Lower lobe of right lung (tissue), 2 donors: ENCODE results near the gene EDA2R. TPM values are rescaled to one million over a fixed set of nuclear protein-coding genes. Genes with fewer than 3 reads are reported as not detected.

Experiments used
- ATAC-seq, 2 donors: fragments of 200-7000 bp; cut with Tn5 transposase; one replicate each; pipeline ENCODE4 v1.9.1; 2020 to 2022; ENCODE audit warnings: mild to moderate bottlenecking in 2 of 2, moderate library complexity in 2 of 2
- DNase-seq: peaks from one replicate; pipeline ENCODE4 v3.0.0-alpha.2; 2020
- H3K27ac ChIP-seq: fragments of 200-600 bp; one replicate; pipeline ENCODE4 v1.8.0; 2022
- H3K27me3 ChIP-seq: fragments of 200-600 bp; one replicate; pipeline ENCODE4 v1.8.0; 2022; ENCODE audit warnings: low read depth
- H3K36me3 ChIP-seq: fragments of 200-600 bp; one replicate; pipeline ENCODE4 v1.8.0; 2022; ENCODE audit warnings: mild to moderate bottlenecking
- H3K4me1 ChIP-seq: fragments of 200-600 bp; one replicate; pipeline ENCODE4 v1.8.0; 2022
- H3K4me3 ChIP-seq: fragments of 200-600 bp; one replicate; pipeline ENCODE4 v1.8.0; 2022; ENCODE audit warnings: mild to moderate bottlenecking
- H3K9me3 ChIP-seq: fragments of 200-600 bp; one replicate; pipeline ENCODE4 v1.8.0; 2022
- intact Hi-C: fragments of 100-400 bp; cut with DNase I; formaldehyde crosslinking; loops from one replicate; pipeline ENCODE4 v1.11.0; 2022
- long read RNA-seq: library from polyadenylated mRNA; unstranded; transcript quantifications from one replicate; pipeline ENCODE4 v2.0.0, GENCODE V29; 2021
- total RNA-seq: library from RNA; stranded (reverse); fragmentation: NEBNext Ultra II Directional; extraction: Animal tissue kit (Norgen Biotek cat#: 25700); gene quantifications from one replicate; pipeline ENCODE4 v1.2.1, GENCODE V29; 2021
- TF ChIP-seq, protein P1 (sequence below): fragments of 200-600 bp; IDR thresholded peaks from one replicate; pipeline ENCODE4 v1.8.0; 2022; ENCODE audit warnings: antibody characterized with exemption, mild to moderate bottlenecking
- donor health status: DM: no; HTN: yes; CAD: no; lungs with severe emphysema.

EDA2R gene, protein sequence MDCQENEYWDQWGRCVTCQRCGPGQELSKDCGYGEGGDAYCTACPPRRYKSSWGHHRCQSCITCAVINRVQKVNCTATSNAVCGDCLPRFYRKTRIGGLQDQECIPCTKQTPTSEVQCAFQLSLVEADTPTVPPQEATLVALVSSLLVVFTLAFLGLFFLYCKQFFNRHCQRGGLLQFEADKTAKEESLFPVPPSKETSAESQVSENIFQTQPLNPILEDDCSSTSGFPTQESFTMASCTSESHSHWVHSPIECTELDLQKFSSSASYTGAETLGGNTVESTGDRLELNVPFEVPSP
- 2.4 TPM for total RNA-seq
- long read RNA-seq, partial matches to known transcripts = 2 of 6 reads
- long read RNA-seq, other reads (novel, unspliced or antisense) = 4 of 6 reads

DNA sequence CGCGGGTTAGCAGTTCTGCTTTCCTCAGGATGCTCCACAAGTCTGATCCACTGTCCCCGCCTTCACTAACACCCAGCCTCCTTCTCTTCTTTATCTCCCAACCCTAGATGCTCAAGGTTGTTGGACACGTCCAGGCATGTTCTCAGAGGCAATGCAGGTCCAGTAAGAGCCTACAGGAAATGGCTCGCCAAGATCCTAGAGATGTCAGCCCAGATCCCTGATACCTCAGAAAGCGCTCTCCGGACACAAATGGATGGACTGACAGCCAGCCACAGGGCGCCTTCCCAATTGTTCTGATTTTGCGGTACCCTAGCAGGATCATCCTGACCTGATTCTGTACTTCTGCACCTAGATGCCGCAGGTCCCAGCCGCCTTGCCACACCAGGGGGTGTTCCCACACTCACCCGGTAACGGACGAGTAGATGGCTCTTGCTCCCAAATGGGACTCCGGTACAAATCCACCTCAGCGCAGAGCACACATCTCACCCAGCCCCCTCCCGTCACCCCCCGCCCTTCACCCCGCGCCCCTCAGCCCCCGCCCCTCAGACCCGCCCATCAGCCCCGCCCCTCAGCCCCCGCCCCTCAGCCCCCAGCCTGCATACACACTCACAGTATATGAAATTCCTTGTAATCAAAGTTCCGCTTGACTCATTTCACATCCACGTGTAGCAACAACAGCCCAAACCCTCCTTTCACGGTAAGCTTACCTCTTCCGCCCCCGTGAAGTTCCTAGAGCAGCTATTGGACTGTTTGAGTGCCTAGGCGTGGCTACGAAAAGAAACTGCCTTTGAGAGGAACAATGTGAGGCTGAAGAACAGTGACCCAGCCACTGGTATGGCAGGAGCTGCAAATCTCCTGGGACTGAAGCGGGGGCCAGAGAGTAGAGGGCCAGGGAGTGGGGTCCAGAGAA is at the start of gene EDA2R:
TSS of gene EDA2R (minus strand) at position 488 of the 910 bp plus-strand sequence. CDS start 23,058 bp downstream, outside the sequence.
- no peaks in the 10 kb centered on the region for H3K9me3 ChIP-seq
- H3K4me1 ChIP-seq = no peaks in the 10 kb centered on the region
- DNase-seq = peak; percentile 34
- ATAC-seq = peak; percentile 86 to 89
- intact Hi-C loops = no loop called here
- H3K27me3 ChIP-seq = no peaks in the 10 kb centered on the region
- TF ChIP-seq, protein P1, sequence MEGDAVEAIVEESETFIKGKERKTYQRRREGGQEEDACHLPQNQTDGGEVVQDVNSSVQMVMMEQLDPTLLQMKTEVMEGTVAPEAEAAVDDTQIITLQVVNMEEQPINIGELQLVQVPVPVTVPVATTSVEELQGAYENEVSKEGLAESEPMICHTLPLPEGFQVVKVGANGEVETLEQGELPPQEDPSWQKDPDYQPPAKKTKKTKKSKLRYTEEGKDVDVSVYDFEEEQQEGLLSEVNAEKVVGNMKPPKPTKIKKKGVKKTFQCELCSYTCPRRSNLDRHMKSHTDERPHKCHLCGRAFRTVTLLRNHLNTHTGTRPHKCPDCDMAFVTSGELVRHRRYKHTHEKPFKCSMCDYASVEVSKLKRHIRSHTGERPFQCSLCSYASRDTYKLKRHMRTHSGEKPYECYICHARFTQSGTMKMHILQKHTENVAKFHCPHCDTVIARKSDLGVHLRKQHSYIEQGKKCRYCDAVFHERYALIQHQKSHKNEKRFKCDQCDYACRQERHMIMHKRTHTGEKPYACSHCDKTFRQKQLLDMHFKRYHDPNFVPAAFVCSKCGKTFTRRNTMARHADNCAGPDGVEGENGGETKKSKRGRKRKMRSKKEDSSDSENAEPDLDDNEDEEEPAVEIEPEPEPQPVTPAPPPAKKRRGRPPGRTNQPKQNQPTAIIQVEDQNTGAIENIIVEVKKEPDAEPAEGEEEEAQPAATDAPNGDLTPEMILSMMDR = no peak
- peak within 1 kb of the TSS; percentile 18 for H3K27ac ChIP-seq
- H3K4me3 ChIP-seq = peak within 1 kb of the TSS; percentile 48
- H3K36me3 ChIP-seq = no peaks in the 10 kb centered on the region

DNA sequence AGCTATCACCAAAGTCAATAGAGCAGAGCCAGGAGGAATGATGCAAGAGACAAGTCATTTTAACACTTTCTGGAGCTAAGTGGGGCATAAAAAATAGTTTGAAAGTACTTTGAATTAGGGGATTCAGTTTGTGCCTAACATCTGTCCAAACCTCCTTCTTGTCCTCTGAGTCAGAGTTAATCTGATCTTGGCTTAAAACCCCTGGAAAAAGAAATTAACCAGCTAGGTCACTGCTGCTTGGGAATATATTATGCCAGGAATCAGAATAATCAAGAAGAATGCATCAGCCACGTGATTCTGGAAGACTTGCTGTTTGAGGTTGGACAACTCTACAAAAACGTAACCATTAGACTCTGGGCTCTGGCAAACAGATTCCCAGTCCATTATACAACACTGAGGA is 45.3 kb upstream of the EDA2R start:
- TF ChIP-seq, protein P1 = no peak
- ATAC-seq = no peak
- no peak overlapping the region for H3K4me3 ChIP-seq
- no peak overlapping the region for H3K27ac ChIP-seq
- no peaks in the 10 kb centered on the region for H3K4me1 ChIP-seq
- no peaks in the 10 kb centered on the region for H3K36me3 ChIP-seq
- no peaks in the 10 kb centered on the region for H3K9me3 ChIP-seq
- intact Hi-C loops = no loop called here
- no peak for DNase-seq
- no peaks in the 10 kb centered on the region for H3K27me3 ChIP-seq

DNA sequence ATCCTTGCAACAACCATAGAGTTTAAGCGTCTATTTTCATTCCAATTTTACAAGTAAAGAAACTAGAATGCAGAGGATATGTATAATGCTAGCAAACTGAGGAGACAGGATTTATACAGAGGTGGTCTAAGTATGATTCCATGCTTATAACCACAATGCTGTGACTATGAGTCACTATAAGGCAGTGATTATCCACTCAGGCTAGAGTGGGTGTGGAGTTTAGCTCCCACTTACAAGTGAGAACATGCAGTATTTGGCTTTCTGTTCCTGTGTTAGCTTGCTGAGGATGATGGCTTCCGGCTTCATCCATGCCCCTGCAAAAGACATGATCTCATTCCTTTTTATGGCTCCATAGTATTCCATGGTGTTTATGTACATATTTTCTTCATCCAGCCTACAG is 41.6 kb upstream of the EDA2R start:
- no peak overlapping the region for H3K27ac ChIP-seq
- H3K36me3 ChIP-seq = no peaks in the 10 kb centered on the region
- no peaks in the 10 kb centered on the region for H3K9me3 ChIP-seq
- DNase-seq (no peak), ATAC-seq (no peak)
- H3K4me3 ChIP-seq = no peak overlapping the region
- no peaks in the 10 kb centered on the region for H3K4me1 ChIP-seq
- TF ChIP-seq, protein P1 = no peak
- H3K27me3 ChIP-seq = no peaks in the 10 kb centered on the region
- intact Hi-C loops = no loop called here

DNA sequence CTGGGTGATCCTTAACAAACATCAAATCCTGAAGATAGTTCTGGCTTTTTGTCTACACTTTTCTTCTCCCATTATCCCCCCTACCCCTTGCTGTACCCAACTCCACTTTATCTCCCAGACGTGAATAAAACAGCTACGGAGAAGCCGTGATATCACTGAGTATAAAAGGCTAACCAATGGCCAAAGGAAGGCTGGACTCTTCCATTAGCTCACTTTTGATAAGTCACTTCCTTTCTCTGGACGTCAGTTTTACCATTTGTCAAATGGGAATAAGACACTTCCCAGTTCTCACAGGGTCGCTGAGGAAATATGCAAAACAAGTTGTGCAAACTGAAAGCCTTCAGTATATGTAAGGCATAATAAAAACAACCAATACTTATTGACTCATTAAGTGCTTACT is 38.6 kb upstream of the EDA2R start:
- TF ChIP-seq, protein P1 = no peak
- Histone ChIP-seq H3K4me3 (no peak overlapping the region), H3K27me3 (no peaks in the 10 kb centered on the region), H3K27ac (no peak overlapping the region), H3K36me3 (no peaks in the 10 kb centered on the region), H3K9me3 (no peaks in the 10 kb centered on the region), H3K4me1 (no peaks in the 10 kb centered on the region)
- DNase-seq (no peak), ATAC-seq (no peak)
- intact Hi-C loops = no loop called here

DNA sequence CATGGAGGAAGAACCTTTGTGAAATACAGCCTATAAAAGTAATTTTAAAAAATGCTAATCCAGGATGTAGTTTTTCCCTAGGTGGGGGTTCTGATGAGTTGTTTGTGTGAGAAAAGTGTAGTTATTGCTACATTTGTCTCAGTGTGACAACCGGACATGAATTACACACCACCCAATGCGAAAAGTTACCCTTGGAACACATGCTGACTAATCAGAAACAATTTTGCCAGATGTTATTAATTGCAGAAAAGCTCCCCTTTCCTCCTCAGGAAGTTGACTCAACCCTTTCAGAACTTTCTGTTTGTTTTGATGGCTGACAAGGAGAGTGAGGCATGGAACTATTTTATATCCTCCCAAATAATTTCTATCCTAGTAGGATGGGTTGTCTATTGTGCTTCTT is 38.1 kb upstream of the EDA2R start:
- DNase-seq (no peak), ATAC-seq (no peak)
- no peak overlapping the region for H3K27ac ChIP-seq
- TF ChIP-seq, protein P1 = no peak
- no peaks in the 10 kb centered on the region for H3K9me3 ChIP-seq
- H3K36me3 ChIP-seq = no peaks in the 10 kb centered on the region
- no peaks in the 10 kb centered on the region for H3K4me1 ChIP-seq
- intact Hi-C loops = no loop called here
- no peak overlapping the region for H3K4me3 ChIP-seq
- H3K27me3 ChIP-seq = no peaks in the 10 kb centered on the region
